ENCODE data around the gene SEMA4C. TPM values are rescaled to one million over a fixed set of nuclear protein-coding genes. Genes with fewer than 3 reads are reported as not detected.

Gene SEMA4C
- total RNA-seq, 4 donors from 2014 or later, result 54.4 to 82.7 (median 75.4) TPM

GRCh38 chr2:96860065-96861029, 9.5 kb downstream of the SEMA4C start:
- Histone ChIP-seq H3K36me3 (peaks cover 44 to 56% (median 55%) of the 10 kb centered on the region in 4 donors), H3K27ac (replicated peaks in 1 of 4) (peak overlapping the region; percentile 83 to 100 (median 85)), H3K9me3 (no peaks in the 10 kb centered on the region), H3K27me3 (no peaks in the 10 kb centered on the region), H3K4me1 (peaks cover 43 to 91% (median 85%) of the 10 kb centered on the region in 4 donors), H3K4me3 (no peak overlapping the region)
- no peak for TF ChIP-seq CTCF (IDR thresholded peaks at IDR 0.05)
- TF ChIP-seq POLR2AphosphoS5 (IDR thresholded peaks at IDR 0.05), result peak in 1 of 2 donors; percentile 45
- no peak for TF ChIP-seq POLR2A (IDR thresholded peaks at IDR 0.05; ENCODE audit: low read depth)
- intact Hi-C loops (cut with DNase I), result no loop called here
- no peak for DNase-seq (ENCODE audit: extremely low spot score)
- WGBS, result 65% methylated on average over 31 of the region's 38 CpGs

GRCh38 chr2:96859681-96860064, 10.2 kb downstream of the SEMA4C start:
- Histone ChIP-seq H3K36me3 (peaks cover 38 to 49% (median 48%) of the 10 kb centered on the region in 4 donors), H3K27ac (replicated peaks in 1 of 4) (peak overlapping the region; percentile 83 to 100 (median 85)), H3K4me1 (peaks cover 39 to 91% (median 85%) of the 10 kb centered on the region in 4 donors), H3K27me3 (no peaks in the 10 kb centered on the region), H3K4me3 (no peak overlapping the region), H3K9me3 (no peaks in the 10 kb centered on the region)
- TF ChIP-seq EP300 (IDR thresholded peaks at IDR 0.05) (no peak), POLR2AphosphoS5 (IDR thresholded peaks at IDR 0.05) (no peak), POLR2A (IDR thresholded peaks at IDR 0.05; ENCODE audit: low read depth) (no peak), CTCF (IDR thresholded peaks at IDR 0.05) (no peak)
- intact Hi-C loops (cut with DNase I), result loop anchor here (2.0 kb wide), 1 partner anchor 93 kb away; no protein-coding TSS in a partner anchor
- 31% methylated on average over 3 of the region's 4 CpGs for WGBS
- DNase-seq (ENCODE audit: extremely low spot score), result no peak

GRCh38 chr2:96859099-96859649, 10.7 kb downstream of the SEMA4C start:
- peaks cover 35 to 86% (median 81%) of the 10 kb centered on the region in 4 donors for H3K4me1 ChIP-seq
- intact Hi-C loops (cut with DNase I), result loop anchor here (2.0 kb wide), 1 partner anchor 94 kb away; no protein-coding TSS in a partner anchor
- TF ChIP-seq POLR2AphosphoS5 (IDR thresholded peaks at IDR 0.05) (peak in 1 of 2 donors; percentile 5), EP300 (IDR thresholded peaks at IDR 0.05) (no peak), CTCF (IDR thresholded peaks at IDR 0.05) (no peak), POLR2A (IDR thresholded peaks at IDR 0.05; ENCODE audit: low read depth) (no peak)
- H3K27ac ChIP-seq (replicated peaks in 1 of 4), result peak overlapping the region; percentile 83 to 100 (median 85)
- 46% methylated on average over 9 of the region's 11 CpGs for WGBS
- no peaks in the 10 kb centered on the region for H3K9me3 ChIP-seq
- no peaks in the 10 kb centered on the region for H3K27me3 ChIP-seq
- peak overlapping the region; percentile 65 to 82 (median 70) for H3K4me3 ChIP-seq
- DNase-seq (ENCODE audit: extremely low spot score), result no peak
- peaks cover 33 to 48% (median 46%) of the 10 kb centered on the region in 4 donors for H3K36me3 ChIP-seq

GRCh38 chr2:96857667-96858372, 12.1 kb downstream of the SEMA4C start, which contains the start of gene ANKRD39:
ANKRD39 (minus strand) TSS chr2:96858016; CDS start chr2:96857987, 29 bp downstream.
- TF ChIP-seq POLR2A (IDR thresholded peaks at IDR 0.05; ENCODE audit: low read depth), result peak; percentile 52
- no peak for TF ChIP-seq EP300 (IDR thresholded peaks at IDR 0.05)
- TF ChIP-seq CTCF (IDR thresholded peaks at IDR 0.05), result peak; percentile 89 to 98 (median 91)
- peak; percentile 84 to 86 for TF ChIP-seq POLR2AphosphoS5 (IDR thresholded peaks at IDR 0.05)
- peaks cover 35 to 73% (median 67%) of the 10 kb centered on the region in 4 donors for H3K4me1 ChIP-seq
- no peaks in the 10 kb centered on the region for H3K27me3 ChIP-seq
- intact Hi-C loops (cut with DNase I), result loop anchor here (2.0 kb wide), 2 partner anchors 41 to 95 kb away; partner anchors contain the start of gene CNNM3
- DNase-seq (ENCODE audit: extremely low spot score), result peak; percentile 99
- peaks cover 31 to 48% (median 46%) of the 10 kb centered on the region in 4 donors for H3K36me3 ChIP-seq
- WGBS, result under 1% methylated on average over 33 of the region's 81 CpGs
- H3K4me3 ChIP-seq, result peak within 1 kb of the TSS; percentile 65 to 82 (median 70)
- no peaks in the 10 kb centered on the region for H3K9me3 ChIP-seq
- H3K27ac ChIP-seq (replicated peaks in 1 of 4), result peak within 1 kb of the TSS; percentile 84 to 100 (median 85)
